Loucy (cell line): ENCODE data around the gene KLF16.

Source experiments
- H2AFZ ChIP-seq: fragments of 200-600 bp; sonication (generic); 2 replicates; pipeline ENCODE4 v1.6.0; 2016; ENCODE audit warnings: antibody characterized with exemption, mild to moderate bottlenecking, low read length, moderate library complexity
- H3F3A ChIP-seq: fragments of 200-600 bp; 2 replicates; pipeline ENCODE4 v1.6.0; 2016; ENCODE audit warnings: antibody characterized with exemption, low read depth, mild to moderate bottlenecking
- H3K27me3 ChIP-seq: fragments of 200-600 bp; sonication (generic); 2 replicates; pipeline ENCODE4 v1.6.1; 2014; ENCODE audit warnings: low read length, mild to moderate bottlenecking; ENCODE audit not compliant: insufficient read depth, poor library complexity, severe bottlenecking
- H3K36me3 ChIP-seq: fragments of 200-600 bp; sonication (generic); 2 replicates; pipeline ENCODE4 v1.6.1; 2016; ENCODE audit warnings: low read length; ENCODE audit not compliant: insufficient read depth
- H3K4me1 ChIP-seq: fragments of 200-600 bp; sonication (generic); 2 replicates; pipeline ENCODE4 v1.5.1; 2014; ENCODE audit warnings: low read length, mild to moderate bottlenecking; ENCODE audit not compliant: insufficient read depth, poor library complexity, severe bottlenecking
- H3K4me2 ChIP-seq: fragments of 200-600 bp; sonication (generic); 2 replicates; pipeline ENCODE4 v1.6.0; 2014; ENCODE audit warnings: antibody characterized with exemption, low read length, low read depth, mild to moderate bottlenecking; ENCODE audit not compliant: poor library complexity, severe bottlenecking
- H3K4me3 ChIP-seq: fragments of 200-600 bp; sonication (generic); 2 replicates; pipeline ENCODE4 v1.5.1; 2014; ENCODE audit warnings: low read length, mild to moderate bottlenecking, mixed read lengths; ENCODE audit not compliant: poor library complexity, severe bottlenecking
- H3K79me2 ChIP-seq: fragments of 200-600 bp; sonication (generic); 2 replicates; pipeline ENCODE4 v1.6.1; 2014; ENCODE audit warnings: low read length; ENCODE audit not compliant: insufficient read depth
- H3K9ac ChIP-seq: fragments of 200-600 bp; sonication (generic); 2 replicates; pipeline ENCODE4 v1.6.0; 2014; ENCODE audit warnings: mild to moderate bottlenecking, low read depth, low read length, moderate library complexity; ENCODE audit not compliant: poor library complexity, severe bottlenecking
- H3K9me2 ChIP-seq: fragments of 200-600 bp; sonication (generic); replicated peaks from 2 replicates; pipeline ENCODE4 v1.6.1; 2016; ENCODE audit warnings: low read depth, low read length, mixed read lengths
- H3K9me3 ChIP-seq: fragments of 200-600 bp; sonication (generic); 2 replicates; pipeline ENCODE4 v1.6.1; 2014; ENCODE audit warnings: mild to moderate bottlenecking, antibody characterized with exemption, low read length, low read depth; ENCODE audit not compliant: insufficient read depth
- H4K20me1 ChIP-seq: fragments of 200-600 bp; sonication (generic); 2 replicates; pipeline ENCODE4 v1.6.0; 2014; ENCODE audit warnings: antibody characterized with exemption, low read length, mild to moderate bottlenecking; ENCODE audit not compliant: insufficient read depth, poor library complexity, severe bottlenecking
- CTCF ChIP-seq: fragments of 200-600 bp; sonication (generic); conservative IDR thresholded peaks from 2 replicates; pipeline ENCODE4 v1.5.1; 2014; ENCODE audit warnings: mild to moderate bottlenecking, antibody characterized with exemption, low read length
- EZH2phosphoT487 ChIP-seq: fragments of 200-600 bp; IDR thresholded peaks from 2 replicates; pipeline ENCODE4 v1.6.1; 2018; ENCODE audit warnings: antibody characterized with exemption, mild to moderate bottlenecking, moderate library complexity, borderline replicate concordance

The KLF16 gene

DNA sequence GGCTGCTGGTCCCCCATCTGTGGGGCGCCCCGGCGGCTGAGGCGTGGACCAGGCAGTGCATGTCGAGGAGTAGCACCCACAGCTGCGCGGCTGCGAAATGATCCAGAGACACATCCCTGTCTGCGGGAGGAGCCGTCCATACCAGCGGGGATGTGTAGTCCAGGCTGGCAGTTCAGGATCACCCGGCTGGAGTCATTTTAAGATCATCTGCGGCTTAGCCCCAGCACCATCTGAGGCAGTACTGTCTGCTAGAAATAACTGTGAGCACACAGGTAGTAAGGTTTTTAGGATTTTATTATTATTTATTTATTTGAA, 44.9 kb upstream of the KLF16 start:
- Histone ChIP-seq H3K4me3 (no peak overlapping the region), H3K9ac (no peak overlapping the region), H3K9me3 (no peaks in the 10 kb centered on the region), H3K9me2 (no peaks in the 10 kb centered on the region), H4K20me1 (peaks cover 10% of the 10 kb centered on the region), H3K79me2 (peaks cover 65% of the 10 kb centered on the region), H3K4me1 (peaks cover 4% of the 10 kb centered on the region), H3K36me3 (peaks cover 3% of the 10 kb centered on the region; the same call in 1 of the 2 replicates), H3K4me2 (no peak overlapping the region), H3K27me3 (no peaks in the 10 kb centered on the region), H2AFZ (no peak overlapping the region), H3F3A (no peaks in the 10 kb centered on the region)
- TF ChIP-seq EZH2phosphoT487 = no peak
- TF ChIP-seq CTCF = no peak

- Histone ChIP-seq H2AFZ (no peak overlapping the region), H3K79me2 (peaks cover 59% of the 10 kb centered on the region), H3K9me3 (no peaks in the 10 kb centered on the region), H3K4me1 (peaks cover 4% of the 10 kb centered on the region), H3K4me3 (no peak overlapping the region), H3K36me3 (no peaks in the 10 kb centered on the region; the same call in 1 of the 2 replicates), H3K4me2 (no peak overlapping the region), H3K9me2 (no peaks in the 10 kb centered on the region), H4K20me1 (peaks cover 10% of the 10 kb centered on the region), H3F3A (no peaks in the 10 kb centered on the region), H3K9ac (no peak overlapping the region), H3K27me3 (no peaks in the 10 kb centered on the region)
- no peak for TF ChIP-seq EZH2phosphoT487
- no peak for TF ChIP-seq CTCF
Measured at GRCh38 chr19:1907563-1908363, 44.4 kb upstream of the KLF16 start.

DNA sequence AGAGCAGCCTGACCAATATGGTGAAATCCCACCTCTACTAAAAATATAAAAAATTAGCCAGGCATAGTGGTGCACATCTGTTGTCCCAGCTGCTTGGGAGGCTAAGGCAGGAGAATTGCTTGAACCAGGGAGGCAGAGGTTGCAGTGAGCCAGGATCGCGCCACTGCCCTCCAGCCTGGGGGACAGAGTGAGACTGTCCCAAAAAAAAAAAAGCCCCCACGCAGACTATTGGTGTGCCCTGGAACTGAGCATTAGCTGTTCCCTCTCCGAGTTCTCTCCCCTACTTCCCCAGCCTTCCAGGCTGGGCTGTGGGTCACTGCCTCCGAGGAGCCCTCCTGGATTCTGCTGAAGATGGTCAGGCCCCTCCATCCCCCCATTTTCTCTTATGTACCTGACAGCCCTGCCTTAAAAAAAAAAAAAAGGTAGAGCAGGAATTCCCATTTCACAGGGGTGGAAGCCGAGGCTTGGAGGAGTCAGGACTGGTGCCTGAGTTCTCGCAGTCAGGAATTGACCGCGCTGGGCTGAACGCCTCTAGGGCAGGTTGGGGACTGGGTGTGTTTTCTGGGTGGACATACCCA, 43.7 kb upstream of the KLF16 start:
- no peaks in the 10 kb centered on the region for H3K36me3 ChIP-seq
- H3K4me3 ChIP-seq = no peak overlapping the region
- peaks cover 52% of the 10 kb centered on the region for H3K79me2 ChIP-seq
- H3K9me3 ChIP-seq = no peaks in the 10 kb centered on the region
- no peaks in the 10 kb centered on the region for H3K9me2 ChIP-seq
- peaks cover 4% of the 10 kb centered on the region for H3K4me1 ChIP-seq
- peaks cover 10% of the 10 kb centered on the region for H4K20me1 ChIP-seq
- no peaks in the 10 kb centered on the region for H3K27me3 ChIP-seq
- no peak overlapping the region for H3K9ac ChIP-seq
- H2AFZ ChIP-seq = no peak overlapping the region
- H3K4me2 ChIP-seq = no peak overlapping the region
- TF ChIP-seq EZH2phosphoT487 (no peak), CTCF (no peak)
- no peaks in the 10 kb centered on the region for H3F3A ChIP-seq
